IPS DF 6.9 (cell line): Measurements from ENCODE around the gene P4HTM.

ENCODE experiments used
- DNase-seq: peaks from one replicate; pipeline ENCODE4 v3.0.0-alpha.2; 2013; ENCODE audit warnings: low read depth, low spot score
- H3K27ac ChIP-seq: one replicate; pipeline ENCODE4 v1.5.1; 2013; ENCODE audit warnings: low read length, control low read depth
- H3K27me3 ChIP-seq: 2 replicates; pipeline ENCODE4 v1.6.1; 2013; ENCODE audit warnings: mild to moderate bottlenecking, low read length; ENCODE audit not compliant: control insufficient read depth, insufficient read depth
- H3K36me3 ChIP-seq: 2 replicates; pipeline ENCODE4 v1.6.1; 2013; ENCODE audit warnings: low read length; ENCODE audit not compliant: control insufficient read depth, insufficient read depth
- H3K4me1 ChIP-seq: 2 replicates; pipeline ENCODE4 v1.6.1; 2013; ENCODE audit warnings: low read length; ENCODE audit not compliant: control insufficient read depth, insufficient read depth
- H3K4me3 ChIP-seq: 2 replicates; pipeline ENCODE4 v1.5.1; 2013; ENCODE audit warnings: mild to moderate bottlenecking, low read length
- H3K9me3 ChIP-seq: 2 replicates; pipeline ENCODE4 v1.6.1; 2013; ENCODE audit warnings: low read length, inconsistent platforms; ENCODE audit not compliant: control insufficient read depth, insufficient read depth
- WGBS: extraction: QIAGEN DNeasy Blood & Tissue Kit; methylation state at CpG from one replicate; pipeline ENCODE4 v1.1.7; 2013; ENCODE audit warnings: mixed read lengths, missing lambda C conversion rate; ENCODE audit not compliant: insufficient read length, insufficient coverage; 5-methylcytosine and 5-hydroxymethylcytosine counted together

The P4HTM gene

GRCh38 chr3:48962340-48962739 is 27.7 kb upstream of the P4HTM start:
- no peaks in the 10 kb centered on the region for H3K9me3 ChIP-seq
- no peaks in the 10 kb centered on the region for H3K27me3 ChIP-seq
- H3K27ac ChIP-seq, result no peak overlapping the region
- H3K4me1 ChIP-seq, result peaks cover 3% of the 10 kb centered on the region; the same call in 1 of the 2 replicates
- H3K36me3 ChIP-seq, result peaks cover 6% of the 10 kb centered on the region
- no peak for DNase-seq
- no CpG with 5 or more reads among the region's 2 CpGs for WGBS
- no peak overlapping the region for H3K4me3 ChIP-seq

- Histone ChIP-seq H3K27me3 (no peaks in the 10 kb centered on the region), H3K4me3 (no peak overlapping the region), H3K9me3 (no peaks in the 10 kb centered on the region), H3K27ac (no peak overlapping the region), H3K36me3 (peaks cover 6% of the 10 kb centered on the region), H3K4me1 (peaks cover 3% of the 10 kb centered on the region; the same call in 1 of the 2 replicates)
- WGBS, result no CpG with 5 or more reads among the region's 4 CpGs
- no peak for DNase-seq
Measured at GRCh38 chr3:48962939-48963338, 27.1 kb upstream of the P4HTM start.

GRCh38 chr3:48963591-48963990 is 26.4 kb upstream of the P4HTM start:
- Histone ChIP-seq H3K27ac (no peak overlapping the region), H3K27me3 (no peaks in the 10 kb centered on the region), H3K4me1 (peaks cover 3% of the 10 kb centered on the region; the same call in 1 of the 2 replicates), H3K4me3 (no peak overlapping the region), H3K36me3 (peaks cover 7% of the 10 kb centered on the region), H3K9me3 (no peaks in the 10 kb centered on the region)
- DNase-seq, result no peak
- no CpG with 5 or more reads among the region's 2 CpGs for WGBS

- H3K27ac ChIP-seq, result no peak overlapping the region
- no peaks in the 10 kb centered on the region for H3K9me3 ChIP-seq
- no CpG with 5 or more reads among the region's 3 CpGs for WGBS
- DNase-seq, result no peak
- peaks cover 18% of the 10 kb centered on the region for H3K36me3 ChIP-seq
- H3K4me1 ChIP-seq, result peaks cover 3% of the 10 kb centered on the region; the same call in 1 of the 2 replicates
- H3K4me3 ChIP-seq, result no peak overlapping the region
- no peaks in the 10 kb centered on the region for H3K27me3 ChIP-seq
Measured at GRCh38 chr3:48966367-48966766, 23.7 kb upstream of the P4HTM start.

GRCh38 chr3:48966876-48967361 is 23.1 kb upstream of the P4HTM start:
- no peak for DNase-seq
- WGBS, result no CpG with 5 or more reads among the region's 7 CpGs
- H3K4me3 ChIP-seq, result no peak overlapping the region
- peaks cover 20% of the 10 kb centered on the region for H3K36me3 ChIP-seq
- H3K4me1 ChIP-seq, result peaks cover 3% of the 10 kb centered on the region; the same call in 1 of the 2 replicates
- H3K9me3 ChIP-seq, result no peaks in the 10 kb centered on the region
- H3K27me3 ChIP-seq, result no peaks in the 10 kb centered on the region
- H3K27ac ChIP-seq, result no peak overlapping the region

GRCh38 chr3:48970586-48970985 is 19.5 kb upstream of the P4HTM start:
- peaks cover 31% of the 10 kb centered on the region for H3K36me3 ChIP-seq
- H3K27me3 ChIP-seq, result no peaks in the 10 kb centered on the region
- WGBS, result no CpG with 5 or more reads among the region's 6 CpGs
- H3K27ac ChIP-seq, result no peak overlapping the region
- no peaks in the 10 kb centered on the region for H3K4me1 ChIP-seq
- H3K4me3 ChIP-seq, result no peak overlapping the region
- DNase-seq, result no peak
- no peaks in the 10 kb centered on the region for H3K9me3 ChIP-seq

GRCh38 chr3:48974076-48974864 is 15.8 kb upstream of the P4HTM start:
- no peak overlapping the region for H3K4me3 ChIP-seq
- H3K27me3 ChIP-seq, result no peaks in the 10 kb centered on the region
- peaks cover 31% of the 10 kb centered on the region; the same call in 1 of the 2 replicates for H3K36me3 ChIP-seq
- H3K9me3 ChIP-seq, result no peaks in the 10 kb centered on the region
- H3K4me1 ChIP-seq, result no peaks in the 10 kb centered on the region
- WGBS, result no CpG with 5 or more reads among the region's 10 CpGs
- DNase-seq, result no peak
- no peak overlapping the region for H3K27ac ChIP-seq

GRCh38 chr3:48979451-48979850 is 10.6 kb upstream of the P4HTM start:
- DNase-seq, result no peak
- Histone ChIP-seq H3K4me1 (no peaks in the 10 kb centered on the region), H3K4me3 (no peak overlapping the region), H3K27ac (no peak overlapping the region), H3K9me3 (no peaks in the 10 kb centered on the region), H3K27me3 (no peaks in the 10 kb centered on the region), H3K36me3 (peaks cover 40% of the 10 kb centered on the region; the same call in 1 of the 2 replicates)
- WGBS, result no CpG with 5 or more reads among the region's 3 CpGs

- DNase-seq, result no peak
- Histone ChIP-seq H3K4me3 (no peak overlapping the region), H3K27me3 (no peaks in the 10 kb centered on the region), H3K9me3 (no peaks in the 10 kb centered on the region), H3K4me1 (no peaks in the 10 kb centered on the region), H3K36me3 (peaks cover 37% of the 10 kb centered on the region; the same call in 1 of the 2 replicates), H3K27ac (no peak overlapping the region)
- WGBS, result no CpG with 5 or more reads among the region's 4 CpGs
Measured at GRCh38 chr3:48980295-48980694, 9.7 kb upstream of the P4HTM start.

- peaks cover 31% of the 10 kb centered on the region; the same call in 1 of the 2 replicates for H3K36me3 ChIP-seq
Measured at GRCh38 chr3:48982016-48982415, 8.0 kb upstream of the P4HTM start.

GRCh38 chr3:48982686-48983085 is 7.4 kb upstream of the P4HTM start:
- no peaks in the 10 kb centered on the region for H3K9me3 ChIP-seq
- no peaks in the 10 kb centered on the region for H3K27me3 ChIP-seq
- no peaks in the 10 kb centered on the region for H3K4me1 ChIP-seq
- no peak for DNase-seq
- no CpG with 5 or more reads among the region's 5 CpGs for WGBS
- H3K27ac ChIP-seq, result no peak overlapping the region
- peaks cover 31% of the 10 kb centered on the region; the same call in 1 of the 2 replicates for H3K36me3 ChIP-seq
- H3K4me3 ChIP-seq, result no peak overlapping the region

More at GRCh38 chr3:48982016-48982415, 8.0 kb upstream of the P4HTM start:
- DNase-seq, result no peak
- Histone ChIP-seq H3K27me3 (no peaks in the 10 kb centered on the region), H3K9me3 (no peaks in the 10 kb centered on the region), H3K4me3 (no peak overlapping the region), H3K27ac (no peak overlapping the region), H3K4me1 (no peaks in the 10 kb centered on the region)
